Urothelium cell line (cell line): Measurements from ENCODE around the gene NDUFB7.
"Not testable (repeated sequence)": the region's sequence is repeated elsewhere in the genome, so short reads cannot be mapped to it uniquely, and the experiment has no call there.

Source experiments
- DNase-seq: peaks from one replicate; pipeline ENCODE4 v3.0.0; 2011; ENCODE audit warnings: low spot score, mixed read lengths
- FAIRE-seq: peaks from 2 replicates; lab custom pipeline; 2011; peaks lifted over from hg19 to GRCh38; lab: Jason Lieb, UNC

The NDUFB7 gene

DNA sequence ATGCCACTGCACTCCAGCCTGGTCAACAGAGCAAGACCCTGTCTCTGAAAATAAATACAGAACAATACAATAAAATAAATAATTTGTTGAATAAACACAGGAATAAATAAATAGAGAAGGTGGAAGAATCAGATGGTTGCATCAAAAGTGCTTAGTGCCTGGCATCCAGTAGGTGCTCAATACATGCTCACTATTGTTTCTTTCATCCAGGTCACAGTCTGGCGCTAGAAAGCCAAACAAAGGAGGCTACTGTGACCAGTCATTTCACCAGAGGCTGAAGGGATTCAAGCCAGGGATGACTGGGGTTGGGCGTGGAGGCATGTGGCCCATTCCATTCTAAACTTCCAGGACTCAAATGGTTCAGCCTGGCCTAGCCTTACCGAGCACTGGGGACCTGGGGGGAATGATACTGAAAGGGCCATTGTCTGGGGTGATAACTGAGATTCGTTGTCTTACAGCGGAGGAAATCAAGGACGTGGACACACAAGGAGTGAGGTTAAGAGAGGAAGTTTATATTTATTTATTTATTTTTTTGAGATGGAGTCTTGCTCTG, 3.6 kb upstream of the NDUFB7 start:
- DNase-seq (no peak), FAIRE-seq (no peak)

DNA sequence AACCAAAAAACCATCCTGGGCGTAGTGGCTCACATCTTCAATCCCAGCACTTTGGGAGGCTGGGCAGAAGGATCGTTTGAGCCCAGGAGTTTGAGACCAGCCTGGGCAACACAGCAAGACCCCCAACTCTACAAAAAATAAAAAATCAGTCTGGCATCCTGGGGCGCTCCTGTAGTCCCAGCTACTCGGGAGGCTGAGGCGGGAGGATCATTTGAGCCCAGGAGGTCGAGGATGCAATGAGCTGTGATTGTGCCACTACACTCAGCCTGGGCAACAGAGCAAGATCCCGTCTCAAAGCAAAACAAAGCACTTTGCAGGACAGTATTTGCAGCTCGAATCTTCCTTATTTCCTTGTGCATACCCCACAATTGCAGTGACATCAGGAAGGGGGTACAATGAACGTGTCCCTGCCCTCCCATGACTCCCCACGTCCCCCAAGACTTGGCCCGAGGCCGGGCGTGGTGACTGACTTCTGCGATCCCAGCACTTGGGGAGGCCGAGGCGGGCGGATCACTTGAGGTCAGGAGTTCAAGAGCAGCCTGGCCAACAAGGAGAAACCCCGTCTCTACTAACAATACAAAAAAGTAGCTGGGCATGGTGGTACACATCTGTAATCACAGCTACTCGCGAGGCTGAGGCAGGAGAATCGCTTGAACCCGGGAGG, 870 bp downstream of the NDUFB7 start:
- DNase-seq (no peak), FAIRE-seq (no peak)

DNA sequence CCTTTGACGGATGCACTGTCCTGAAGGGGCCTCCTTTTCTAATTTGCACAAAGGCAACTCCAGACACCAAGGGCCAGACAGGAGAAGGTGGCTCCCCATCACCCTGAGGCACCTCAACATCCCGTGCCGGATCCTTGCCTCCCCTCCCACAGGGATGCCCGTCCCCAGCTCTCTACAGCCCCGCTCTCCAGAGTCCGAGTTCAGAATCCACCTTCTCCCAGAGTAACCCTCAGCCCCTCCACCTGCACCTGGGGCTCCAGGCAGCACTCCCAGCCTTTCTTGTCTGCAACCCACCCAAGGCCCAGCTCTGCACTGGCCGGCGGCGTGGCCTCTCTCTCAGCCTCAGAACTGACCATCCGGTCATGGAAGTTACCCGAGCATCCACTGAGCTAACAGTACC, 4.8 kb downstream of the NDUFB7 start:
- FAIRE-seq (no peak), DNase-seq (no peak)

DNA sequence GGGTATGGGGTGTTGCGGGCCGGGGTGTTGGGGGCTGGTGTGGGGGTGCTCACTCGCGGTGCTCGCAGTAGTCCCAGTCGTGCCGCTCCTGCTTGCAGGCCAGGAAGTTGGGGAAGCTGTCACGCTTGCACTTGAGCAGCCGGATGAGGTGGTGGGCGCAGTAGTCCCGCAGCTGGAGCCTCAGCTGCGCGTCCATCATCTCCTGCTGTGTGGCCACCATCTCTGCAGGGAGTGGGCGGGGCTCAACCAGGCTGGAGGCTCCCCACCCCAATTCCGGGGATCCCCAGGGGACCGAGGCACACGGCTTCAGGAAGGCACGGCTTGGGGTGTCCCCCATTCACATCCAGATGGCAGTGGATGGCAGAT, 5.2 kb downstream of the NDUFB7 start:
- no peak for DNase-seq

DNA sequence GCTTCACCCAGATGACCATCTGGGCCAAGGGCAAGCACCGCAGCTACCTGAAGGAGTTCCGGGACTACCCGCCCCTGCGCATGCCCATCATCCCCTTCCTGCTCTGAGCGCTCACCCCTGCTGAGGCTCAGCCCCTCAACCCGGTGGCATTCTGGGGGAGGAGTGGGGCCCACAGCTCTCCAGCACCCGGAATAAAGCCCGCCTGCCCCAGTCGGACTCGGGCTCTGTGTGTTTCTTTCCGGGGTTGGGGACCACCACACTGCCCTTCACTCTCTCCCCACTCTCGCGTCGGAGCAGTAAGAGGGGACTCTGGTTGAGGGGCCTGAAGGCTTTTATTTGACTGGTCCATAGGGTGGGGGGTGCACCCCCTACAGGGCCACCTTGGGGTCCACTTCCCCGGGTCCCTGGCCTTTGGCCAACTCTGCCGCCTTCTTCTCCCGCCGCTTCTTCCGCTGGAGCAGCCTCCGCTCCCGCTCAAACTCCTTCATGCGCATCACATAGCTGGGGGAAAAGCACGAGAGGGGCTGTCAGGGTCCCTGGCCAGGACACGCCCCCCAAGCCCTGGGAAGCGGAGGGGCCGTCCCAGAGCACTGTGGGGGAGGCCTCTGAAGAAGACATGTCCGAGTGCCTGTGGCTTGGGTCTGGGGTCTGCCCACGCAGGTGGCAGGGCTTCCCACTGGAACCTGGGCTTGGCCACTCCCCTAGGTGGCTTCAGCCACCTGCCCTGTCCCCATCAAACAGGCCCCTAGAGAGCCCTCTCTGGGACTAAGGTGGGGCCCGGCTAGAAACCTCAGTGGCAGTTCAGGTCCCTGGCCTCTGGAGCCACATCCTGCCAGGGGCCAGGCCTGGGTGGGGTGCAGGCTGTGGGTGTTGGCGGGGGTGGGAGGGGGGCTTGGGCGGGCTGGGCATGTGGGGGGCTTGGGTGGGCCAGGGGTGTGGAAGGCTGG, 5.8 kb downstream of the NDUFB7 start:
- FAIRE-seq = no peak
- no peak for DNase-seq

More for the DNA sequence above, 5.2 kb downstream of the NDUFB7 start:
- no peak for FAIRE-seq

DNA sequence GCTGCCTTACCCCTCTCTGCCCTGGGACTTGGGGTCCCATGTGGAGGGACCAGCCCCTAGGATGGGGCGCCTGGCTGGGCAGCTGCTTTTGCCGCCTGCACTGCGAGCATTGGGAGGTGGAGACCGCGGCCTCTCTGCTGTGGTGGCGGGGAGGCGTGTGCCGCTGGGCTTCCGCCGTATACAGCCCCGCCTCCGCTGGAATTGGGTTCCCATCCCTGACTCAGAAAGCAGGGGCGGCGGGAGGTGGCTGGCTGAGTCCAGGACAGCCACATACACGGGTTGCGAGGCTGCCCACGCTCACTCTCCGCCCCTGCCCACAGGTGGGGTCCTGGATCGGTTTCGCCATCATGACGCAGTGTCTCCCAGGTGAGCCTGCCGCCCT, 6.6 kb downstream of the NDUFB7 start:
- FAIRE-seq = no peak
- DNase-seq = no peak

DNA sequence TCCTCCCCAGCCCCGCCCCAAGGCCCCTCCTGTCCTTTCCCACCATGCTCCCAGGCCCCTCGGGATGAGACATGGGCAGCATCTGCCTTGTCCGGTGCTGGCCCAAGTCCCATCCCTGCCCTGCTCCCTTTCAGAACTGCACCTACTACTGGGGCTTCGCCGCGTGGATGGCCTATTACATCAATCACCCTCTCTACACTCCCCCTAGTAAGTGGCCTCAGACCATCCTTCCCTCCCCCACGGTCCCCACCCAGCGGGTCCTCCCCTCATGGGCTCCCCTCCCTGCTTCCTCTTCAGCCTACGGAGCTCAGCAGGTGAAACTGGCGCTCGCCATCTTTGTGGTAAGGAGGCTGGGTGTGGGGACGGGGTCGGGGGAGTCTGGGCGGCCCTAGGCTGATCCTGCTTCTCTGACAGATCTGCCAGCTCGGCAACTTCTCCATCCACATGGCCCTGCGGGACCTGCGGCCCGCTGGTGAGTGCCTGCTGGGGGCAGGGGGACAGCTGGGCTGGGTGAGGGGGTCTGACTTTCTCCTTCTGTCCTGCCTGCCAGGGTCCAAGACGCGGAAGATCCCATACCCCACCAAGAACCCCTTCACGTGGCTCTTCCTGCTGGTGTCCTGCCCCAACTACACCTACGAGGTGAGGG, 7.1 kb downstream of the NDUFB7 start:
- FAIRE-seq, DNase-seq: not testable (repeated sequence)

DNA sequence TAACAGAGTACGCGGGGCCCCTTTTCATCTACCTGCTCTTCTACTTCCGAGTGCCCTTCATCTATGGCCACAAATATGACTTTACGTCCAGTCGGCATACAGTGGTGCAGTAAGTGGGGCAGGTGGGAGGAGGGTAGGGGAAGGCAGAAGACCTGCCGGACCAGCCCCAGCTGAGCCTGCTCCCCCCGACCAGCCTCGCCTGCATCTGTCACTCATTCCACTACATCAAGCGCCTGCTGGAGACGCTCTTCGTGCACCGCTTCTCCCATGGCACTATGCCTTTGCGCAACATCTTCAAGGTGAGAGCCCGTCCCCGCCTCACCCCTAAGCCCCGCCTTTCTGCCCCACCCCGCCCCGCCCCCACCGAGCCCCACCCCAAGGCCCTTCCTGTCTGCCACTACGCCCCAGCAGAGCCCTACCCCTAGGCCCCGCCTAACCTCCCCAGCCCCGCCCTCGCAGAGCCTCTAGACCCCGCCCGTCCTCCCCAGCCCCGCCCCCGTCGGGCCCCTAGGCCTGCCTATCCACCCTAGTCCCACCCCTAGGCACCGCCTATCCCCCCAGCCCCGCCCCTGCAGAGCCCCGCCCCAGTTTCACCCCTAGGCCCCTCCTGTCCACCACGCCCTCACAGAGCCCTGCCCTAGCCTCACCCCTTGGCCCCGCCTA, 7.7 kb downstream of the NDUFB7 start:
- no peak for FAIRE-seq
- peak; percentile 52 for DNase-seq

DNA sequence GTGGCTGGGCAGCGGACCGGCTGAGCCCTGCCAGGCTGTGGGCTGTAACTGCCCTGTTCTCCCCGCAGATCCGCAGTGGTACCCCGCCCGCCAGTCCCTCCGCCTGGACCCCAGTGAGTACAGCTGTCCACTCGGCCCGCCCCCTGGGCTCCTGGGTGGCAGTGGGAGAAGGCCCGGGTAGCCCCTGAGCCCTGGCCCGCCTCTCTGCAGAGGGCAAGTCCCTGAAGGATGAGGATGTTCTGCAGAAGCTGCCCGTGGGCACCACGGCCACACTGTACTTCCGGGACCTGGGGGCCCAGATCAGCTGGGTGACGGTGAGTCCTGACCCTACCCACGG, 8.3 kb downstream of the NDUFB7 start:
- FAIRE-seq = no peak
- no peak for DNase-seq

DNA sequence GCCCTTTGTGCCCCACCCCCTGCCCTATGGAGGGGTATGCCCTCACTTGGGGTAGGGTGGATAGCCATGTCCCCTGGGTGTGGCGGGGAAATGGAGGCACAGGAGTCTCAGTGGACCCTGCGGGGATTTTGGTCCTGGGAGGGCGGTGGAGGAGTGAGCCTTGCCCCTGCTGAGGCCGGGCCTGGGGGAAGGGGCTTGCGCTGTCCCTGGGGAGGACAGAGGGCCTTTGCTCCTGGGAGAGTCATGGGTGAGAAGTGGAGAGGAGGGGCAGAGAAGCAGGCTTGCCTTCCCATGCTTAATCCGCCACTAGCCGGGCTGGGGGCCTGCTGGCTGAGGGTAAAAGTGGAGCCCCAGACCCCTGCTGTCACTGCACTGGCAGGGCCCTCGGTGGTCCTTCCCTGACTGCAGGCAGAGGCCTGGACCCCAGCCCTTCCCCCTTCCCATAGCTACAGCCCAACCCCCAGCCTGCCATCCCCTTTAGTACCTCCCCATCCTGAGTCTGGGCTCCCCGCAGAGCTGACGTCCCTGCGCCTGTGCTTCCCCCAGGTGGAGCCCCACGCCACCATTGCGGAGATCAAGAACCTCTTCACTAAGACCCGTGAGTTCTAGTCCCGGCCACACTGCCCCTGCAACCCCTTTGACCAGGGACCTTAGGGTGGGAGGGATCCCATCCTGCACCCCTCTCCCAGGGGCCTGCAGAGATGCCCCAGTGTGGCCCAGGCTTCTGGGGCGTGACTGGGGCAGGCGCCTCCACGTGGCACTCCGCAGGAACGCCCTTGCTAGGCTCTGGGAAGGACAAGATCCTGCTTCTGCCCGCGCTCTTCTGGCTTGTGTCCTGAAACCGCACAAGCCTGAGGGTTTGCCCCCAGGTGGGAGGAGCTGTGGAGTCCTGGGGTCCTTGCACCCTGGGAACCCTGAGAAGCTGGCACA, 8.9 kb downstream of the NDUFB7 start:
- no peak for DNase-seq
- no peak for FAIRE-seq

DNA sequence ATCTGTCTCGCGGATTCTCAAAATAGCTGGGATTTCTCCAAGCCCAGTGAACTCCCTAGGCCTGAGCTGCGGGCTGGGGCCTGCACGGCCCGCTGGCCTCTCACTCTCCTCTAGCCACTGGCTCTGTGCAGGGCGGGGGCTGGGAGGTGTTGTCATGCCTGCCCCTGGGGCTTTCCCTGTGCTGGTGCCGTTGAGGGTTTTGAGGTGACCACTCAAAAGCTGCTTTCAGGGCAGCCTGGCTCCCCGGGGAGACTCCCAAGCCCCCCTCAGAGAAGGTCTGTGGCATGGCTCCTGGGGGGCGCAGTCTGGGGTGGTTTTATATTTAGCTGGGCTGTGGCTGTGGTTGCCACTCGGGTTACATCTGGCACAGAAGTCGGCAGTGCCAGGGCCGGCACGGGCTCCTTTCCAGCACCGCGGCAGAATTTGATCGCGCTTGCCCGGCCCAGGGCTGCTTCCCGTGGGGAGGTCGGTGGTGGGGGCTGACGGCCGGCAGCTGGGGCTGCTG, 10.0 kb downstream of the NDUFB7 start:
- DNase-seq (no peak), FAIRE-seq (no peak)

DNA sequence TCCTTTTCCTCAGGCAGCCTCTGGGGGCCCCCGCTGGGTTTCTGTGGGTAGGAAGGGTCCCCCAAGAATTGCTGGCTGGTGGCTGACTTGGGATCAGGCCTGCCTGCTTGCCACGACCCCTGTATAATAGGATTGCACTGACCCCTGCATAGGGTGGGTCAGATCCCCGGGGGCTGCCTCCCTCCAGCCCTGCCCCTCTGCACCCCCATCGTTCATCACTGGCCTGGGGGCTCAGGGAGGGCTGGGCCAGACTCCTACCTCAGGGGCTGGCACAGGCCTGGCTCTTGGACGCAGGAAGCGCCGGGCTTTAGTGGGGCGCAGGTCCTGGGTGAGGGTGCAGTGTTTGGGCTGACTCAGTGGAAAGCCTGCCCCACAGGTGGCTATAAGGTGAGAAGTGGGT, 10.6 kb downstream of the NDUFB7 start:
- no peak for DNase-seq
- no peak for FAIRE-seq

DNA sequence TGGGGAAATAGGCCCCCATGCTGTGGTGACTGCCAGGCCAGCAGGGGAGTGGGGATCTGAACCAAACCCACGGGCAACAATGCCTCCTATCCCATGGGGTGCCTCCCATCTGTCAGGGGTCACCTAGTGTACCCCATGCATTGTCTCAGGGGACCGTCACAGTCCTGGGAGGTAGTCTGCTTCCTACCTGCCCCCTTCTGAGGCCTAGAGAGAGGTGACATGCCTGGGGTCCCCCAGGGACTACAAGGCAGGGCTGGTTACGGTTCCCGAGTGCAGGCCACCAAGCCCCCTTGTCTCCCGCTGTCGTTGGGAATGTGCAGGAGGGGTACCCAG, 11.1 kb downstream of the NDUFB7 start:
- FAIRE-seq = no peak

DNA sequence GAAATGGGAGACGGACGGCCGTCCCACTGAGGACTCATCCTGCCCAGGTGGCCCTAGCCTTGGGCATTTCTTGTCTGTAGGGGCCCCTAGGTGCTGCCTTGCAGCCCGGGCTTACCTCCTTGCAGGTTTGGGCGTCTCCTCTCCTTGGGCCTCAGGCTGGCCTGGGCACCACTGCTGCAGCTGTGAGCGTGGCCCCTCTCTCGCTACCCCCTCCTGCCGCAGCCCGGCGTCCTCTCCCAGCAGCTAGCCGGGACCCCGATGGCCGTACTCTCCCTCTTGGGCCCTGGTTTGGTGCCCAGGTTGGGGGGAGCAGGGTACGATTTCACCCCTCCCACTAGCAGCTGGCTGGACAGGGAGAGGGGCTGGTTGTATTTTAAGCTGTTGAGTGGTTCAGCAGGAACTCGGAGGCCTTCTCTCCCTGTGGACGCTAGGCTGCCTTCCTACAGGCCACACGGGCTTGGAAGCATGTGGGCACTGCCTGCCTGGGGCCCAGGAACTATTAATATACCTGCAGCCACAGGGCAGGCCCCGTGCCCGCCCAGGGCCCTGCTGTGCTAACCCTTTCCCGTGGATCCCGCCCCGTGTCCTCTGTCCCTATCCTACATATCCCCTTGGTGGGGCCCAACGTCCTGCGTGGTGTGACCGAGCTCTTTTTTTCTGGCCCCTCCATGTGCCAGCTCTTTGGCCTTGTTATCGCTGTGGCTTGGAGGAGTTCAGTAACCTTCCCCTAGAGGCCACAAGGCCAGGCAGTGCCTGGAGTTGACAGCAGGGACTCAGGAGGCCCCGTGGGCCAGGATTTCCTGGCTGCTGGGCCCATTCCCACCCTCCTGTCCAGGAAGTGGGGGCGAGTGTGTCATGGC, 11.7 kb downstream of the NDUFB7 start:
- FAIRE-seq = no peak
- DNase-seq = no peak

More for the DNA sequence above, 11.1 kb downstream of the NDUFB7 start:
- no peak for DNase-seq

DNA sequence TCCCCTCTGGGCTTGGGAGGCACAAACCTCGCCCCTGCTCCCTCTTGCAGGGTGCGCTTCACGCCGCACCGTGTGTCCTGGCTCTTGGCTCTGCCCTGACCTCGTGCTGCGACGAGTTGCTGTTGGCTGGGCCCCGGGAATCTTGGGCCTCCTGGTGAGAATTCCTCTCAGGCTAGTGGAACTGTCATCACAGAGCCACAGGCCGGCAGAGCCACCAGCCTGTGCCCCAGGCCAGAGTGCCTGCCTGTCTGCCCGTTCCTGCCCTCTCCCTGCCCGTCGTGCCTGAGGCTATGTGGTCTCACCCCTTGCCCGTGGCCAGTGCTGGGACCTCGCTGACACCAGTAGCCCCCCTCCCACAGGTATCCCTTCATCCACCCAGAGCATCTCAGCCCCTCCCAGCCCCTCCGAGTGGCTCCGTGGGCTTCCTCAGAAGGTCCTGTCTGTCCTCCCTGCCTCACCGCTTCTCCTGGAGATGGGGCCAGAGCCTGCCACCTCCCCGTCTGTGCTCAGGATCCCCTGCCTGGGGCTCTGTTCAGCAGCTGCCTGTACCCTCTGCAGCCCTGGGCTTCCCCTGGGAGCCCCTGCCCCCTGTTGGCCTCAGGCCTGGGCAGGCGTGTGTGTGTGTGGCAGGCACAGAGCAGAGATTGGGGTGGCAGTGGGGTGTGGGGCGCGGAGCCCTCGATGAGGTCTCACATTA, 13.3 kb downstream of the NDUFB7 start:
- DNase-seq (no peak), FAIRE-seq (no peak)

DNA sequence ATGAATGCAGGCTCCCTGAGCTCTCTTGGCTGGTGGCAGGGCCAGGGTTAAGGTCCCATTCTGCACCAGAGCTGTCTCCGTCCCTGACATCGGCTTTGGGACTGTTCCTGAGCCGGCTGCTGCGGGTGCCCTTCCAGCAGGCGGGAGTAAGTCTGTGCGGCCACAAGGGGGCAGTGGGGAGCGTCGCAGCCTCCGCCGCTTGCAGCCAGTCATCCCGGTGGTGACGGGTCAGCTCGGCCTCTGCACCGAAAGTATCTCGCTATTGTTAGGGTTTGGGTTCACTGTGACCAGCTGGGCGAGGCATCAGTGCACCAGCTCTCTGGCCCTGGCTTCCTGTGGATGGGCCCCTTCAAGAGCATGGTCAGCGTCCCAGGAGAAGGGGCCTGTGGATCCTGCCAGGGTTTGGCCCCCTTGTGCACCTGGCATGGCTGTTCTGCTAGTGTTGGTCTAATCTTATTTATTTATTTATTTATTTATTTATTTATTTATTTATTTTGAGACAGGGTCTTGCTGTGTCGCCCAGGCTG, 15.1 kb downstream of the NDUFB7 start:
- DNase-seq = peak; percentile 79
- FAIRE-seq = no peak

DNA sequence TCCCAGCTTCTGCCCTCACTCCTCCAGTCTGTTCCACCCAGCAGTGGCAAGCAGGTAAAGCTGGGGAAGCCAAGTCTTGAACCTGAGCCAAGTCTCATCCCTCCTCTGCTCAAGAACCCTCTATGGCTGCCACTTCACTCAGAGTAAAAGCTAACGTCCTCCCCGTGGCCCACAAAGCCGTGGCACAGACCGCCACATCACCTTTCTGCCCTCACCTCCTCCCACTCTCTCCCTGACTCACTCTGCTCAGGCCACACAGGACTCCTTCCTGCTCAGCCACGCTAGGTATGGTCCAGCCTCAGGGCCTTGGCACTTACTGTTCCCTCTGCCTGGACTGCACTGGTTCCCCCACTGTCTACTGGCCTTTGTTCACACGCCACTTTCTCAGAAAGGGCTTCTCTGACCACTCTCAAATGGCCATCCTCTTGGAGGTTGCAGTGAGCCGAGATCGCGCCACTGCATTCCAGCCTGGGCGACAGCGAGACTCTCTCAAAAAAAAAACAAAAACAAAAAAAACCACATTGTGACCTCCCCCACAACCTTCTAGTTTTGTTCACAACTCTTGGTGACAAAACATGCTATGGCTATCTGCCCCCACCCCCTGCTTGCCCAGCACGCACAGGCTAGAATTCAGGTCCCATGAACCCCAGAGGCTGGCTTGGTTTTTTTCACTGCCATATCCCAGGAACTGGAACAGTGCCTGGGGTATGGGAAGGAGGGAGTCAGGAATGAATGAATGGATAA, 15.8 kb downstream of the NDUFB7 start:
- DNase-seq (no peak), FAIRE-seq (no peak)
